Activated T-helper 1 cell treated with anti-CD3 and anti-CD28 coated beads, Interleukin-2, amount 50 U/mL, for 16 hours (primary cell): ENCODE data around the gene ZNF865.
"Not testable (repeated sequence)": the region's sequence is repeated elsewhere in the genome, so short reads cannot be mapped to it uniquely, and the experiment has no call there.

Source experiments
- DNase-seq, 2 donors: peaks; one replicate each; pipeline ENCODE4 v3.0.0-alpha.2; 2020; ENCODE audit warnings: low read depth in 1 of 2, low spot score in 1 of 2

ZNF865 gene

GRCh38 chr19:55605637-55606470, at the start of gene ZNF865:
TSS of gene ZNF865 (plus strand) at chr19:55605647. CDS start at chr19:55613619, 7,972 bp downstream.
- DNase-seq: peak; percentile 43 to 51

DNA sequence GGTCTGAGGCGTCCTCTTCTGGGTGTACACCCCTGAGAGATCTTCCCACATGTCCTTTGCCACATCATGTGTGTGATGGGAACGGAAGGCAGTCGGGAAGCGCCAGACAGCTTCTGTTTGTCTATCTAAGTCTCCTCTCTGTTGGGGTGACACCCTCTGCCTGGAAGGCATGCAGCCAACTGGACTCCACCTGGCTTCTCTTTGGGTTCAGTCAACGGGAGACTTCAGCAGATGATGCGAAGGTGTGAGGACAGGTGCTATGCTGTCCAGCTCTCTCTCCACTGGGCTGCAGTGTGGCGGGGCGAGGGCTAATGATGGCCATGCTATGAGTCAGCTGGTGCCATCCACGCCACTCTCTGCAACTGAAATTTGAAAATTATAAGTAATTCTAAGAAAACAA, 45.8 kb upstream of the ZNF865 start:
- no peak for DNase-seq

DNA sequence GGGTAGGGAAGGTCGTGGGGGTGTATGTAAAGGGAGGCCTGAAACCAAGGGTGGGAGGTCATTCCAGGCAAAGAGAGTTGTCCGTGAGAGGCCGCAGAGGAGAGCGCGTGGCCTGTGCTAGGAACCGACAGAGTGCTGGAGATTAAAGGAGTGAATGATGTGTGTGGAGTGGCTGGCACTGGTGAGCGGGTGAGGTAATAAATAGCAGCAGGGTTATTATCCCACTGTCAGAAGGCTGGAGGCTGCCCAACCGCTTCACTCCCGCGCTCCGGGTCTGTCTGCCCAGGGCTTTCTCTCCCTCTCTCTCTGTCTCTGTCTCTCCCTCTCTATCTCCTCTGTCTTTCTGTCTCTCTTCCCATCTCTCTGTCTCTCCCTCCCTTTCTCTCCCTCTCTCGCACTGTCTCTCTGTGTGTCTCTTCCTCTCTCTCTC, 42.2 kb upstream of the ZNF865 start:
- no peak for DNase-seq

GRCh38 chr19:55566823-55567222, 38.6 kb upstream of the ZNF865 start:
- no peak for DNase-seq

DNA sequence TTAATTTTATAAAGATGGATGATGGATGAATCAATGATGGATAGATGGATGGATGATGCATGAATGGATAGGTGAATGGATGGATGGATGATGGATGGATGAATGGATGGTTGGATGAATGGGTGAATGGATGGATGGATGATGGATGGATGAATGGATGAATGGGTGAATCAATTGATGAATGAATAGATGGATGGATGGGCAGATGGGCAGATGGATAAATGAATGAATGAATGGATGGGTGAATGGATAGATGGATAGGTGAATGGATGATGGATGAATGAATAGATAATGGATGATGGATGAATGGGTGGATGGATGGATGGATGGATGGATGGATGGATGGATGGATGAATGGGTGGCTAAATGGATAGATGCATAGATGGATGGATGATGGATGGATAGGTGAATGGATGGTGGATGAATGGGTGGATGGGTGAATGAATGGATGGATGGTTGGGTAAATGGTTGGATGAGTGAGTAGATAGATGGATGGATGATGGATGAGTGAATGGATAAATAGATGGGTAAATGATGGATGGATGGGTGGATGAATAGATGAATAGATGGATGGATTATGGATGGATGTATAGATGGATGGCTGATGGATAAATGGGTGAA, 37.6 kb upstream of the ZNF865 start:
- DNase-seq: no peak

GRCh38 chr19:55569477-55569876, 36.0 kb upstream of the ZNF865 start:
- DNase-seq: not testable (repeated sequence)

DNA sequence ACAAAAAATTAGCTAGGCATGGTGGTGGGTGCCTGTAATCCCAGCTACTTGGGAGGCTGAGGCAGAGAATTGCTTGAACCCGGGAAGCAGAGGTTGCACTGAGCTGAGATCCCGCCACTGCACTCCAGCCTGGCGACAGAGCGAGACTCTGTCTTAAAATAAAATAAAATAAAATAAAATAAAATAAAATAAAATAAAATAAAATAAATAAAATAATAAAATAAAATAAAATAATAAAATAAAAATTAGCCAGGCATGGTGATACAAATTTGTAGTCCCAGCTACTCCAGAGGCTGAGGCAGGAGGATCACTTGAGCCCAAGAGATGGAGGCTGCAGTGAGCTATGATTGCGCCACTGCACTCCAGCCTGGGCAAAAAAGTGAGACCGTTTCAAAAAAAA, 31.5 kb upstream of the ZNF865 start:
- DNase-seq: not testable (repeated sequence)

DNA sequence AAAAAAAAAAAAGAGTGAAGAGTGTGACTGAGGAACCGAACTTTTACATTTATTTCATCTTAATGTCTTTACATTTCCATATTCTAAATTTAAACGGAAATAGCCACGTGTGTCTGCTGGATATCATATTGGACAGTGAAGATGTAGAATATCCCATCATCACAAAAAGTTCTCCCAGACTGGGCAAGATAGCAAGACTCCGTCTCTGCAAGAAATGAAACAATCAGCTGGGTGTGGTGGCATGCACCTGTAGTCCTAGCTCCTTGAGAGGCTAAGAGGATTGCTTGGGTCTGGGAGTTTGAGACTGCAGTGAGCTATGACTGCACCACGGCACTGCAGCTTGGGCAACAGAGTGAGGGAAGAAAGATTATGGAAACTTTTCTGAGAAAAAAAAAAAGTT, 28.7 kb upstream of the ZNF865 start:
- DNase-seq: no peak

DNA sequence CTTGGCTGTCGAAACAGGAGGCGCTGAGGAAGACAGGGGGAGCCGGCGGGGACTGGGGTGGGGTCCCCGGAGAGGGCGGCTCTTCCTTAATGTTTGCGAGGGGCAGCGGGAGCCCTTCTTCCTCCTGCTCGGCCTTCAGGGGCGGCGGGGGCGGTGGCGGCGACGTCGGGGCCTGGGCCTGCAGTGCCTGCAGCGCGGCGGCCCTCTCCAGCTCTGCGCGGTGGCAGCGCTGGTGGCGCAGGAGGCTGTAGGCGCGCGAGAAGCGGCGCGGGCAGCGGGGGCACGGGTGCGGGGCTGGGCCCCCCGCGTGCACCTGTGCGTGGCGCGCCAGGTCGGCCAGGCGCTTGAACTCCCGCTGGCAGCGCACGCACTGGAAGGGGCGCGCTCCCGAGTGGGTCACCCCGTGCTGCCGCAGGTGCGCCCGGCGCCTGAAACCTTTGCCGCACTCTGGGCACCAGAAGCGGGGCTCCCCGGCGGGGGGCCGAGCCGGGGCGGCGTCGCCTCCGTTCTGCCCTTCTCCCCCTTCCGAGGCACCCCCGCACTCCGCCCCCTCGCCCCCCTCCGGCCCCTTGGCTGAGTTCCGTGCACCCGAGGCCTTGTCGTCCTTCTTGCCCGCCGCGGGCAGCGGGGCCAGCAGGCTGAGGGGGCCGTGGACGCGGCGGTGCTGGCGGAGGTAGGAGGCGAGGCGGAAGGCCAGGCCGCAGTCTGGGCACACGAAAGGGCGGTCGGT, 27.3 kb upstream of the ZNF865 start:
- no peak for DNase-seq

GRCh38 chr19:55578761-55579747, 26.4 kb upstream of the ZNF865 start:
- DNase-seq: no peak

DNA sequence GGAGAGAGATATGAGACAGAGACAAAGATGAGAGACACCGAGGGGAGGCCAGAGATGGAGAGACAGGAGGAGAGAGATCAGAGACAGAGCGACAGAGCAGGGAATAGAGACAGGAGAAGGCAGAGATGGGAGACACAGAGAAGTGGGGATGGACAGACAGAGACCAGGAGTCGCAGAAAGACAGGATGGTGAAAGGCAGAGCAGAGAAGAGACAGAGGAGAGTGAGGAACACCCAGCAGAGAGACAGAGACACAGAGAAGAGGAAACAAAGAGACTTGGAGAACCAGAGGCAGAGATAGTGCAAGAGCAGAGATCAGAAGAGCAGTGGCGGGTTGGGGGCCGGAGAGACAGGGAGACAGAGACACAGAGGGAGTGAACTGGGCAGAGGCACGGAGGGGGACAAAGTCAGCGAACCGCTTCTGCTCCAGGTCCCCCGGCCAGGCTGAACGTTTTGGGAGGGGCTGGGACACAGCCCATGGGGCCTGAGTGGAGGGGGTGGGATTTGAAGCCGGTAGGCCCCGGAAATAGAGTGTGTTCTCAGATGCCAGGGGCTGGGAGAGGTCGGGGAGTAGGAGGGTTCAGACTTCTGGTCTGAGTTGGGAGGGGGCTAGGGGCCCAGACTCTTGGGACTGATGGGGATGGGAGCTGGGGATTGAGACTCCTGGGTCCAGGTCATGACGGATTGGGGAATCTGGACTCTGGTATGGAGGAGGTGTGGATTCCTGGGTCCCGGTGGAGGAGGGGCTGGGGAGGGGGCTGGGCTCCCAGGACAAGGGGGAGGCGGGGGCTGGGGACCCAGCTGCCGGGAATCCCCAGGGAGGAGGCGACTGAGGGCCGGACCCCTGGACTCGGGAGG, 25.5 kb upstream of the ZNF865 start:
- no peak for DNase-seq

- DNase-seq: peak; percentile 42 to 62
Measured at GRCh38 chr19:55580628-55581144, 24.8 kb upstream of the ZNF865 start, which contains the start of gene ZNF579. TSS of gene ZNF579 (minus strand) at chr19:55580848. CDS start at chr19:55579639, 1,209 bp downstream.

- no peak for DNase-seq
Measured at GRCh38 chr19:55581145-55581822, 24.2 kb upstream of the ZNF865 start.

DNA sequence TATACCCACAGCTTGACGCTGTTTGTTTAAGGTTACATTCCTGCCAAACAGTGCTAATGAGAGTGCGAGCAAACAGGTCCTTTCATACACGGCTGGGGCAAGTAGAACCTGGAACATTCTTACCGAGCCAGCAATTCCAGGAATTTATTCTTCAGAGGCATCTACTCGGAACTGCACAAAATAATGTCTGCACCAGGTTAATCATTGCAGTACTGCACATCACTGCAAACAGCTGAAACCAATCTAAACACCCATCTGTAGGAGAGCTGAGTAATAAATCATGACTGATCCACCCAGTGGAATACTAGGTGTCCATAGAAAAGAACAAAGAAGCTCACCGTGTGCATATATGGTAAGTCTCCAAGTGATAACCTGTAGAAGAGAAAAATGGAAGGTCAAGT, 23.6 kb upstream of the ZNF865 start:
- DNase-seq: no peak

- not testable (repeated sequence) for DNase-seq
Measured at GRCh38 chr19:55582284-55582683, 23.2 kb upstream of the ZNF865 start.

GRCh38 chr19:55583897-55584296, 21.6 kb upstream of the ZNF865 start:
- DNase-seq: not testable (repeated sequence)

DNA sequence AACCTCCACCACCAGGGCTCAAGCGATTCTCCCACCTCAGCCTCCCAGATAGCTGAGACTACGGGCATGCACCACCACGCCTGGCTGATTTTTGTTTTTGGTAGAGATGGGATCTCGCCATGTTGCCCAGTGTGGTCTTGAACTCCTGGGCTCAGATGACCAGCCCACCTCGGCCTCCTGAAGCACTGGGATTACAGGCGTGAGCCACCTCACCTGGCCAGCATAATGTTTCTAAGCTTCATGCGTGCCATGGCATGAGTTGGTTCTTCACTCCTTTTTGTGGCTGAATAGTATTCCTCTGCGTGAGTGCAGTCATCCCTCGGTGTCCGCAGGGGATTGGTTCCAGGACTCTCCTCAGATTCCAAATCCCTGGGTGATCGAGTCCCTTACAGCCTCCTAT, 20.6 kb upstream of the ZNF865 start:
- DNase-seq: no peak

DNA sequence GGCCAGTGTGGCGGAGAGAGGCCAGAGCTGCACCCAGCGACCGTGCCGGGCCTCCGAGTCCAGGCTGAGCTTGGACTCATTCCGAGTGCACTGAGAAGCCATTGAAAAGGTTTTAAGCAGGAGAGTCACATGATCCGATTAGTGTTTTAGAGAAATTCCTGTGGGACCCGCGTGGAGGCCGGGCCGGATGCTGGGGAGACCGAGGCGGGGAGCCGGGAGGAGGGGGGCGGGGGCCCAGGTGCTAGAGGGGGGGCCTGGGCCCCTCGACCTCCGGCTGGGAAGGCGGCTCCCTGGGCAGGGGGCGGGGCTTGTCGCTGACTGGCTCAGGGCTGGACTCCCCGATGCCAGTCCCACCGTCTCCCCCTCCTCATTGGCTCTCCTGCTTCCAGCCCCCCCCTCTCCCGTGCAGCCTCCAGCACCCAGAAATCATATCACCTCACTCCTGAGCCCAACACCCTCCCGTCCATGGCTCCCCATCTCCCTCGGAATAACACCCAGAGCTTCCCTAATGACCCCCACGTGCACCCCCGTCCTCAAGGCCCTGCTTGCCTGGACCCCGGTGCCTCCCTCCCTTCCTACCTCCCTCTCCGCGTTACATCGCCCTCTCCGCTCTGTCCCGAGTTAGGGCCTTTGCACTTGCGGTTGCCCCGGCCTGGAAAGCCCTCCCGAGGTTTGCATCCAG, 19.6 kb upstream of the ZNF865 start:
- DNase-seq: peak in 1 of 2 donors; percentile 31
